Measurements from ENCODE around the gene HIVEP2. TPM values are rescaled to one million over a fixed set of nuclear protein-coding genes. Genes with fewer than 3 reads are reported as not detected.

The HIVEP2 gene
- total and polyA plus RNA-seq, 2 of the 4 experiments (the other 2 are of a cell fraction), result 4.3 to 11.3 TPM

DNA sequence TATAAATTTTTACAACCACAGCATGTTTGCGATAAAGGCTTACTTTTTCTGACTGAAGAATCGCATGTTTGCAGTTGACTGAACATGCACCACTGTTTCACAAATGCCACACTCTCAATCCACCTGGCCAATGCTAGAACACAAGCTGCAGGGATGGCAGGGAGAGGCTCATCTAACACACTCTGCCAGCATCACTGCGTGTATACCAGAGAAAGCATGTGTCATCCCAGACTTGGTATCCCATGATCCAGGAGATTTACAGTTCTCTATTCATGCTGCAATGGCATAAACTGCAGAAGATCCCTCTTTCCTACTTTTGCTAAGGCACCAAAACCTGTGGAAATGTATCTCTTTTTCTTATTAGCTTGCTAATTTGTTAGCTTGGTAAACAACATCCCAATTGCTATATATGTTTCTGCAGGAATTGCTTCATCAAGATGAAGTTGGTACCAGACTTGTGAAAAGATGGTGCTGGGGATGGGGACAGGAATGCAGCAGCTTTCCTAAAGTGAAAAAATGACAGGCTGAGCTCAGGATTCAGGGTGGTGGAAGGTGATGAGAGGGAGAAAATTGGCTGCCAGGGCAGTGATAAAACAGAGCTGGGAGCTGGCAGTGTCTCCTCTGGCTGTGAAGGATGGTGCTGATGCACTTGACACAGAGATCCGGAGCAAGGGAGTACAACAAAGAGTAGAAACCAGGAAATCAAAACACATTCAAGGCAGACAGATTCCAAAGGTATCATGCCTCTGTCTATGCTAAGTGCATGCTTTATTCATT, 186.9 kb downstream of the HIVEP2 start:
- no peaks in the 10 kb centered on the region for H3K27me3 ChIP-seq (ENCODE audit: control insufficient read depth, insufficient read depth, low read length)
- H3K4me1 ChIP-seq (ENCODE audit: control insufficient read depth, insufficient read depth, low read length), result peaks cover 5% of the 10 kb centered on the region
- no peak overlapping the region for H2BK5ac ChIP-seq (ENCODE audit: low read depth, low read length, poor library complexity, severe bottlenecking)
- in situ Hi-C loops (cut with MboI; ENCODE audit: low sequenced_read_pairs), result no loop called here
- H2AFZ ChIP-seq (replicated peaks; ENCODE audit: low read length, poor library complexity), result no peak overlapping the region
- no peak overlapping the region for H3K4me3 ChIP-seq (ENCODE audit: insufficient read depth, low read depth, low read length)
- H2AK5ac ChIP-seq (ENCODE audit: low read depth, low read length), result no peak overlapping the region
- H2BK15ac ChIP-seq (ENCODE audit: low read depth, low read length), result no peak overlapping the region
- H3K4me2 ChIP-seq (ENCODE audit: low read depth, low read length), result no peak overlapping the region
- H4K20me1 ChIP-seq (ENCODE audit: insufficient read depth, low read length), result no peaks in the 10 kb centered on the region
- intact Hi-C loops (cut with micrococcal nuclease), result no loop called here
- no peak overlapping the region for H2BK120ac ChIP-seq (ENCODE audit: low read depth, low read length)
- no peak overlapping the region for H4K5ac ChIP-seq (ENCODE audit: low read depth, low read length)
- no peak overlapping the region for H2BK20ac ChIP-seq (ENCODE audit: low read depth, low read length)
- ChIA-PET POLR2A (ENCODE audit: unreplicated experiment) (no interaction called here), CTCF (interaction anchor here (0.5 kb wide), 1 partner anchor 53 kb away, joined by 3 read pairs; no protein-coding TSS in a partner anchor)
- peaks cover 3% of the 10 kb centered on the region; the same call in 1 of the 2 replicates for H3K9me1 ChIP-seq (ENCODE audit: insufficient read depth, low read length)
- H3K56ac ChIP-seq (ENCODE audit: extremely low read depth, insufficient read depth, low read length), result no peak overlapping the region
- H4K91ac ChIP-seq (ENCODE audit: insufficient read depth, low read depth, low read length), result no peak overlapping the region
- no peak overlapping the region for H3K23ac ChIP-seq (ENCODE audit: low read depth, low read length)
- H3K14ac ChIP-seq (replicated peaks; ENCODE audit: low read depth, low read length), result no peak overlapping the region
- no peak overlapping the region for H3K9ac ChIP-seq (ENCODE audit: low read depth, low read length)
- H3K79me1 ChIP-seq (ENCODE audit: low read depth in 1 of 2, low read length in 2 of 2), result peaks cover 19 to 28% of the 10 kb centered on the region in 2 experiments; a peak in 3 of 4 replicates
- dilution Hi-C loops (cut with HindIII; ENCODE audit: low sequenced_read_pairs, unreplicated experiment), result no loop called here
- H3K18ac ChIP-seq (ENCODE audit: low read depth, low read length), result no peak overlapping the region
- H3K36me3 ChIP-seq (ENCODE audit: control insufficient read depth, insufficient read depth, low read length), result peaks cover 25% of the 10 kb centered on the region
- no peak overlapping the region for H3K4ac ChIP-seq (ENCODE audit: low read depth, low read length)
- ATAC-seq (ENCODE audit: low read depth) (no peak), DNase-seq (no peak)
- H3K27ac ChIP-seq (ENCODE audit: insufficient read depth, low read length), result no peak overlapping the region
- 93% methylated on average over 3 of the region's 4 CpGs; no CpG with 5 or more reads in 1 of the 2 experiments for WGBS, 2 experiments (ENCODE audit: extremely low coverage in 2 of 2, insufficient read length in 1 of 2)
- H3K9me3 ChIP-seq (ENCODE audit: control insufficient read depth, insufficient read depth, low read length), result no peaks in the 10 kb centered on the region
- H4K8ac ChIP-seq (ENCODE audit: low read depth in 2 of 2, low read length in 2 of 2), result no peak overlapping the region
- H2AK9ac ChIP-seq (replicated peaks; ENCODE audit: low read depth, low read length, poor library complexity), result no peak overlapping the region
- TF ChIP-seq RFX5 (IDR thresholded peaks at IDR 0.05; ENCODE audit: low read depth, low read length) (no peak), FOS (IDR thresholded peaks at IDR 0.05; ENCODE audit: low read depth, low read length) (no peak), SMC3 (IDR thresholded peaks at IDR 0.05; ENCODE audit: low read depth, low read length) (no peak), CHD1 (IDR thresholded peaks at IDR 0.05; ENCODE audit: low read depth, low read length) (no peak), MAZ (IDR thresholded peaks at IDR 0.05; ENCODE audit: borderline replicate concordance, low read depth, low read length) (no peak), CEBPB (IDR thresholded peaks at IDR 0.05; ENCODE audit: low read depth, low read length) (no peak), POLR2A (IDR thresholded peaks at IDR 0.05; ENCODE audit: low read depth, low read length) (no peak), NFE2L2 (IDR thresholded peaks at IDR 0.05; ENCODE audit: low read depth, low read length) (no peak)
- TF ChIP-seq, protein P1, sequence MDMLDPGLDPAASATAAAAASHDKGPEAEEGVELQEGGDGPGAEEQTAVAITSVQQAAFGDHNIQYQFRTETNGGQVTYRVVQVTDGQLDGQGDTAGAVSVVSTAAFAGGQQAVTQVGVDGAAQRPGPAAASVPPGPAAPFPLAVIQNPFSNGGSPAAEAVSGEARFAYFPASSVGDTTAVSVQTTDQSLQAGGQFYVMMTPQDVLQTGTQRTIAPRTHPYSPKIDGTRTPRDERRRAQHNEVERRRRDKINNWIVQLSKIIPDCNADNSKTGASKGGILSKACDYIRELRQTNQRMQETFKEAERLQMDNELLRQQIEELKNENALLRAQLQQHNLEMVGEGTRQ (IDR thresholded peaks at IDR 0.05; ENCODE audit: low read depth, low read length), result no peak
- no TSS peak for BruUV-seq (replicated peaks)
